ENCODE data around the gene NR3C2. TPM values are rescaled to one million over a fixed set of nuclear protein-coding genes. Genes with fewer than 3 reads are reported as not detected.
A peak's percentile ranks its signal among the peaks of the same experiment; 100 is the strongest.
"Not testable (repeated sequence)": the region's sequence is repeated elsewhere in the genome, so short reads cannot be mapped to it uniquely, and the experiment has no call there.

NR3C2 gene
- total RNA-seq, 2 donors from 2014 or later = 41.0 to 42.5 TPM

DNA sequence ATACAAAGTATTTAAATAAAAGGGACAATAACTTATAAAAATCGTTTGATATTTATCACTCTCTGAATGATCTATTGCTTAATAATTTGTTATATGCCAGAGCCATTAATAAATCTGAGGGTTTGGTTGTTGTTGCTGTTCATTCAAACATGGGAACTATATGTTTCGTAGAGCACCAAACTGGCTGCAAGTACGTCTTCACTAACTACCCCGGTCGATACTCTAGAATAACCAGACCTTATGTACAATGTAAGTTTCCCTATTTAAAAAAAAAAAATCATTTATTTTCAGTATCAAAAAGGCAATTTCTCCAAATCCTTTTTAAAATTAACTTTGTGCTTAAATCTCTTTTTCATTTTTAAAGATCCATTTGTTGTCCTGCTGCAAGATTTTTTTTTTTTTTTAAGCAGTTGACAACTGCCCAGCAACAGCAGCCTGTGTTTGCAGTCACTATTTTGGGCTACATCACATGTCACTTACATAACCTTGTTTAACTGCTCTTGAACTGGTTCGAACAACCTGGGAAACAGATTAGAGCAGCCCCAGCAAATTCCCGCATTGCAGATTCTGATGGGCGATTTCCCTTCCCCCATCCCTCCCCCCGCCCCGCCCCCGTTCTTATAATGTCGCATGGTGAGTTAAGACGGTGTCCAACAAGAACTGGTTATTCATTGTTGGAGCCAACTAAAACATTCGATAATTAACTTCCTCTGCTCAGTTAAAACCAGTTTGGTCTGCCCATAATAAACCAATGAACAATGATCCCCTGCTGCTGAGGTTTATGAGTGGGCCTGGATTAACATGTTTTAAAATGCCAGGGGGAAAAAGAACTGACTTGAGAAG, 238.9 kb downstream of the NR3C2 start:
- H3K4me1 Mint-ChIP-seq = peaks cover 15% of the 10 kb centered on the region
- DNase-seq (no peak), ATAC-seq (no peak)
- H3K27me3 Mint-ChIP-seq = no peaks in the 10 kb centered on the region
- H3K9me3 ChIP-seq (ENCODE audit: control insufficient read depth, low read length, poor library complexity, severe bottlenecking) = no peaks in the 10 kb centered on the region
- H3K4me3 Mint-ChIP-seq = no peak overlapping the region
- no peaks in the 10 kb centered on the region for H3K36me3 Mint-ChIP-seq (ENCODE audit: low read depth)
- no peak overlapping the region for H3K27ac Mint-ChIP-seq

- Mint-ChIP-seq H3K4me3 (no peak overlapping the region), H3K27me3 (no peaks in the 10 kb centered on the region), H3K36me3 (ENCODE audit: low read depth) (no peaks in the 10 kb centered on the region), H3K4me1 (peaks cover 14% of the 10 kb centered on the region), H3K27ac (no peak overlapping the region)
- H3K9me3 ChIP-seq (ENCODE audit: control insufficient read depth, low read length, poor library complexity, severe bottlenecking) = no peaks in the 10 kb centered on the region
- no peak for ATAC-seq
- no peak for DNase-seq
These were observed 241.3 kb downstream of the NR3C2 start for GRCh38 chr4:148200960-148201359.

- peaks cover 9% of the 10 kb centered on the region for H3K36me3 Mint-ChIP-seq (ENCODE audit: low read depth)
- no peak overlapping the region for H3K27ac Mint-ChIP-seq
- no peak for ATAC-seq
- H3K4me1 Mint-ChIP-seq = peaks cover 5% of the 10 kb centered on the region
- no peaks in the 10 kb centered on the region for H3K27me3 Mint-ChIP-seq
- no peaks in the 10 kb centered on the region for H3K9me3 ChIP-seq (ENCODE audit: control insufficient read depth, low read length, poor library complexity, severe bottlenecking)
- no peak for DNase-seq
- H3K4me3 Mint-ChIP-seq = no peak overlapping the region
These were observed 246.1 kb downstream of the NR3C2 start for GRCh38 chr4:148196164-148196563.

GRCh38 chr4:148192526-148192925, 249.7 kb downstream of the NR3C2 start:
- ATAC-seq (no peak), DNase-seq (no peak)
- no peak overlapping the region for H3K4me3 Mint-ChIP-seq
- peaks cover 2% of the 10 kb centered on the region for H3K4me1 Mint-ChIP-seq
- H3K27me3 Mint-ChIP-seq = no peaks in the 10 kb centered on the region
- H3K36me3 Mint-ChIP-seq (ENCODE audit: low read depth) = peaks cover 9% of the 10 kb centered on the region
- H3K9me3 ChIP-seq (ENCODE audit: control insufficient read depth, low read length, poor library complexity, severe bottlenecking) = no peaks in the 10 kb centered on the region
- H3K27ac Mint-ChIP-seq = no peak overlapping the region

GRCh38 chr4:148187454-148188222, 254.6 kb downstream of the NR3C2 start:
- not testable (repeated sequence) for DNase-seq; H3K4me1 Mint-ChIP-seq; H3K4me3 Mint-ChIP-seq; H3K9me3 ChIP-seq (ENCODE audit: control insufficient read depth, low read length, poor library complexity, severe bottlenecking); ATAC-seq; H3K27me3 Mint-ChIP-seq; H3K36me3 Mint-ChIP-seq (ENCODE audit: low read depth)
- peak overlapping the region; percentile 8 for H3K27ac Mint-ChIP-seq

GRCh38 chr4:148184922-148185321, 257.3 kb downstream of the NR3C2 start:
- Mint-ChIP-seq H3K27ac (no peak overlapping the region), H3K4me1 (peaks cover 17% of the 10 kb centered on the region)
- DNase-seq = no peak

GRCh38 chr4:148182230-148182911, 259.8 kb downstream of the NR3C2 start:
- no peaks in the 10 kb centered on the region for H3K9me3 ChIP-seq (ENCODE audit: control insufficient read depth, low read length, poor library complexity, severe bottlenecking)
- ATAC-seq (no peak), DNase-seq (no peak)
- Mint-ChIP-seq H3K36me3 (ENCODE audit: low read depth) (peaks cover 2% of the 10 kb centered on the region), H3K27me3 (no peaks in the 10 kb centered on the region), H3K4me1 (peaks cover 21% of the 10 kb centered on the region), H3K4me3 (no peak overlapping the region), H3K27ac (no peak overlapping the region)

More at GRCh38 chr4:148184922-148185321, 257.3 kb downstream of the NR3C2 start:
- ATAC-seq = no peak
- H3K27me3 Mint-ChIP-seq = no peaks in the 10 kb centered on the region
- no peak overlapping the region for H3K4me3 Mint-ChIP-seq
- no peaks in the 10 kb centered on the region for H3K9me3 ChIP-seq (ENCODE audit: control insufficient read depth, low read length, poor library complexity, severe bottlenecking)
- no peaks in the 10 kb centered on the region for H3K36me3 Mint-ChIP-seq (ENCODE audit: low read depth)

DNA sequence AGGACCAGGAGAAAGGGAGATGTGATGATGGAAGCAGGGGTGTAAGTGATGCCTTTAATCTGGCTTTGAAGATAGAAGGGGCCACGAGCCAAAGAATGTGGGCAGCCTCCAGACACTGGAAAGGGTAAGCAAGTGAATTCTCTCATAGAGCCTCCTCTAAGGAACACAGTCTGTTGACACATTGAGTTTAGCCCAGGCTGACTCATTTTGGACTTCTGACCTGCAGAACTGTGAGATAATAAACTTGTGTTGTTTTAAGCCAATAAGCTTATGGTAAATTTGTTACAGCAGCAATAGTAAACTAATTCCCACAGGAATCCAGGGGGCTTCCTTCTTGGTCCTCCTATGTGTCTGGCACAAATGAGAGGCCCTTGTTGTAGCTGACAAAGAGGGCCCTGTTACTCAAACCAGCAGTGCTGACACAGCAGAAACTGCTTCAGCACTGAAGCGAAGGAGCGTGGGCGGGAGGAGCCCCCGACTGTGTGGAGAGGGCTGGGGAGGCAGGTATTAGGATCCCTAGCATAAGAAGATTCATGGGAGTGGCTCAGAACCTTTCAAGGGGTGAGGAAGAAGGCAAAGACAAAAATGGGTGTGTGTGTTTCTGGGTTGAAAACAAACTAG, 268.7 kb downstream of the NR3C2 start:
- no peaks in the 10 kb centered on the region for H3K27me3 Mint-ChIP-seq
- ATAC-seq = no peak
- H3K9me3 ChIP-seq (ENCODE audit: control insufficient read depth, low read length, poor library complexity, severe bottlenecking) = no peaks in the 10 kb centered on the region
- H3K27ac Mint-ChIP-seq = no peak overlapping the region
- H3K4me1 Mint-ChIP-seq = peaks cover 19% of the 10 kb centered on the region
- no peak overlapping the region for H3K4me3 Mint-ChIP-seq
- DNase-seq = no peak
- no peaks in the 10 kb centered on the region for H3K36me3 Mint-ChIP-seq (ENCODE audit: low read depth)

DNA sequence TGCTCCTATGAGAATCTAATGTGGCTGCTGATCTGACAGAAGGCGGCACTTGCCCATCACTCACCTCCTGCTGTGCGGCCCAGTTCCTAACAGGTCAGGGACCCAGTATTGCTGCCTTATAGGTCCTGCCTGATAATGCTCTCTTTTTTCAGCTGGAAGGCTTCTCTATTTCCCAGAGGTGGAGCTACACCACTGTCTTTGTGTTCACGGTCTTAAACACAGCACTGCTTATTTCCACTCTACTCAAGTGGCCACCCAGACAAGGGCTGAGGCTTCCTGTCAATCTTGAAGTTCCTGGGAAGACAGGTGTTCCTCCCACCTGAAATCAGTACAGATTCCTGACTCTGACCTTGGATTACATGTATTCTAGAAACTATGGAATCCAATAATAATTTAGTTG, 270.6 kb downstream of the NR3C2 start:
- DNase-seq (no peak), ATAC-seq (no peak)
- Mint-ChIP-seq H3K27ac (peak overlapping the region; percentile 25), H3K27me3 (no peaks in the 10 kb centered on the region), H3K4me1 (peaks cover 19% of the 10 kb centered on the region), H3K36me3 (ENCODE audit: low read depth) (no peaks in the 10 kb centered on the region), H3K4me3 (no peak overlapping the region)
- H3K9me3 ChIP-seq (ENCODE audit: control insufficient read depth, low read length, poor library complexity, severe bottlenecking) = no peaks in the 10 kb centered on the region

DNA sequence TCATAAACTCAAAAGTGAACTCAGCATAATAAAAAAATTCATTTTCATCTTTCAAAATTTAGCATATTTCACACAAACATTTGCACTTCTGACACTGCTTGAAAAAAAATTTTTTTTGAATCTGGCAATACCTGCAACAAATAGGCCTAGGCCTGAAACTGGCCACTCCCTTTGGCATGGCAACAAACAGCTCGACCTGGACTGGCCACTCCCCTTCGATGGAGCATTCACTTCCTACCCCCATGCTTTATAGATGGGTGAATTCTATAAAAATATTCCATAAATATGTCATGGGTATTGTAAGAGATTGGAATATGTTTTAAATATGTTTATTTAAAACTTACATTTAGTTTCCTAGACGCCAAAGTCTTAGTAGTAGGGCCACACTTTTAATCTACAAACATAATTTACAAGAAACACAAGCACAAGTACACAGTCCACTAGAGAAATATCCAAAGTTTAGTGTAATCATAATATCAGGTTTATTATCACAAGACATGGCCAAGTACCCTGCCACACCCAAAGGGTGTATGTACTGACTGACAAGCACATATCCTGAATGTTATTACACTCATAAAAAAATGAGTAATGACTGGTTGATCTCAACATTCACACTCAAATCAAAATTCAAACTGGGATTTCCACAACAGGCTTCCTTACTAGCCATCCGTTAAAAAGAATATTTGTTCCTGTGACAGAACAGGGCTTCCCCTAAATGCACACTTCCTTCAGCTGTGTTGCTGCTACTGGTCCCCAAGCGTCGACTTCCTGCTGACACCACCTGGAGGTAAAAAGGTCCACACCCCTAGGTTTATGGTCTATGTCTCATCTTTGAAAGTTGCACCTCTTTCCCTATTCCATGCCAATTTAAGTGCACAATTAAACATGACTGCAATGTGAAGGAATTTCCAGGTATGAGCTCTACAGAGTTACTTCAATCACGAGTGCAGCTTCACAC, 271.5 kb downstream of the NR3C2 start:
- Mint-ChIP-seq H3K27me3 (no peaks in the 10 kb centered on the region), H3K36me3 (ENCODE audit: low read depth) (no peaks in the 10 kb centered on the region), H3K4me1 (peaks cover 20% of the 10 kb centered on the region), H3K27ac (peak overlapping the region; percentile 25), H3K4me3 (peak overlapping the region; percentile 2)
- DNase-seq (no peak), ATAC-seq (peak; percentile 54)
- no peaks in the 10 kb centered on the region for H3K9me3 ChIP-seq (ENCODE audit: control insufficient read depth, low read length, poor library complexity, severe bottlenecking)

GRCh38 chr4:148166132-148166591, 276.1 kb downstream of the NR3C2 start:
- Mint-ChIP-seq H3K27me3 (no peaks in the 10 kb centered on the region), H3K27ac (no peak overlapping the region), H3K4me1 (peaks cover 13% of the 10 kb centered on the region), H3K4me3 (no peak overlapping the region), H3K36me3 (ENCODE audit: low read depth) (no peaks in the 10 kb centered on the region)
- DNase-seq (no peak), ATAC-seq (no peak)
- no peaks in the 10 kb centered on the region for H3K9me3 ChIP-seq (ENCODE audit: control insufficient read depth, low read length, poor library complexity, severe bottlenecking)

- H3K9me3 ChIP-seq (ENCODE audit: control insufficient read depth, low read length, poor library complexity, severe bottlenecking) = no peaks in the 10 kb centered on the region
- Mint-ChIP-seq H3K4me3 (no peak overlapping the region), H3K27ac (no peak overlapping the region), H3K4me1 (peaks cover 5% of the 10 kb centered on the region), H3K36me3 (ENCODE audit: low read depth) (no peaks in the 10 kb centered on the region), H3K27me3 (no peaks in the 10 kb centered on the region)
- ATAC-seq = no peak
- DNase-seq = no peak
These were observed 277.7 kb downstream of the NR3C2 start for GRCh38 chr4:148164557-148164956.

All from T-helper 17 cell (primary cell).